Mononuclear cell (primary cell): Measurements from ENCODE around the gene CDH2. TPM values are rescaled to one million over a fixed set of nuclear protein-coding genes. Genes with fewer than 3 reads are reported as not detected.

Source experiments
- H3K27me3 ChIP-seq: 2 replicates; pipeline ENCODE4 v1.6.0; 2011; ENCODE audit warnings: low read length, control low read depth; ENCODE audit not compliant: insufficient read depth
- H3K4me1 ChIP-seq: 2 replicates; pipeline ENCODE4 v1.5.1; 2011; ENCODE audit warnings: mild to moderate bottlenecking, low read length, control low read depth; ENCODE audit not compliant: insufficient read depth
- H3K4me3 ChIP-seq: 2 replicates; pipeline ENCODE4 v1.5.1; 2011; ENCODE audit warnings: mild to moderate bottlenecking, low read length, moderate library complexity
- H3K9me3 ChIP-seq: 2 replicates; pipeline ENCODE4 v1.5.1; 2011; ENCODE audit warnings: low read depth, mild to moderate bottlenecking, control low read depth, low read length
- total RNA-seq: library from RNA; depleted of rRNA; stranded (reverse); fragments of >200 nt; gene quantifications from one replicate; pipeline ENCODE4 v1.2.3, GENCODE V29; 2012

Gene CDH2
- total RNA-seq, result not detected

- H3K4me1 ChIP-seq, result peaks cover 6% of the 10 kb centered on the region
- H3K27me3 ChIP-seq, result peaks cover 68% of the 10 kb centered on the region
- H3K4me3 ChIP-seq, result no peak within 1 kb of the TSS
Observed at GRCh38 chr18:28176948-28177827, at the start of gene CDH2. Gene CDH2, minus strand, starts transcription at chr18:28177130. Its CDS starts 108 bp downstream, at chr18:28177022.

GRCh38 chr18:28212060-28212459 is 35.1 kb upstream of the CDH2 start:
- Histone ChIP-seq H3K4me1 (no peaks in the 10 kb centered on the region), H3K9me3 (no peaks in the 10 kb centered on the region), H3K27me3 (no peaks in the 10 kb centered on the region), H3K4me3 (no peak overlapping the region)

More at GRCh38 chr18:28176948-28177827, at the start of gene CDH2:
- no peaks in the 10 kb centered on the region for H3K9me3 ChIP-seq

- Histone ChIP-seq H3K4me3 (no peak overlapping the region), H3K9me3 (no peaks in the 10 kb centered on the region), H3K4me1 (no peaks in the 10 kb centered on the region), H3K27me3 (no peaks in the 10 kb centered on the region)
Observed at GRCh38 chr18:28208712-28209265, 31.9 kb upstream of the CDH2 start.

- H3K27me3 ChIP-seq, result no peaks in the 10 kb centered on the region
- H3K4me3 ChIP-seq, result no peak overlapping the region
- no peaks in the 10 kb centered on the region for H3K9me3 ChIP-seq
Observed at GRCh38 chr18:28208268-28208667, 31.3 kb upstream of the CDH2 start.

GRCh38 chr18:28204154-28204553 is 27.2 kb upstream of the CDH2 start:
- no peaks in the 10 kb centered on the region for H3K4me1 ChIP-seq
- H3K9me3 ChIP-seq, result no peaks in the 10 kb centered on the region
- no peaks in the 10 kb centered on the region for H3K27me3 ChIP-seq
- no peak overlapping the region for H3K4me3 ChIP-seq

More at GRCh38 chr18:28208268-28208667, 31.3 kb upstream of the CDH2 start:
- H3K4me1 ChIP-seq, result no peaks in the 10 kb centered on the region

- Histone ChIP-seq H3K4me3 (no peak overlapping the region), H3K9me3 (no peaks in the 10 kb centered on the region), H3K4me1 (no peaks in the 10 kb centered on the region), H3K27me3 (no peaks in the 10 kb centered on the region)
Observed at GRCh38 chr18:28201056-28201455, 24.1 kb upstream of the CDH2 start.

GRCh38 chr18:28198620-28199019 is 21.7 kb upstream of the CDH2 start:
- no peaks in the 10 kb centered on the region for H3K9me3 ChIP-seq
- no peaks in the 10 kb centered on the region for H3K4me1 ChIP-seq
- H3K4me3 ChIP-seq, result no peak overlapping the region
- H3K27me3 ChIP-seq, result no peaks in the 10 kb centered on the region

- H3K4me1 ChIP-seq, result no peaks in the 10 kb centered on the region
- no peaks in the 10 kb centered on the region for H3K27me3 ChIP-seq
- H3K4me3 ChIP-seq, result no peak overlapping the region
- H3K9me3 ChIP-seq, result no peaks in the 10 kb centered on the region
Observed at GRCh38 chr18:28193177-28193778, 16.3 kb upstream of the CDH2 start.

GRCh38 chr18:28189400-28190239 is 12.7 kb upstream of the CDH2 start:
- Histone ChIP-seq H3K4me1 (no peaks in the 10 kb centered on the region), H3K9me3 (no peaks in the 10 kb centered on the region), H3K4me3 (no peak overlapping the region), H3K27me3 (no peaks in the 10 kb centered on the region)

GRCh38 chr18:28185121-28185520 is 8.2 kb upstream of the CDH2 start:
- no peak overlapping the region for H3K4me3 ChIP-seq
- peaks cover 7% of the 10 kb centered on the region for H3K27me3 ChIP-seq
- H3K9me3 ChIP-seq, result no peaks in the 10 kb centered on the region
- H3K4me1 ChIP-seq, result no peaks in the 10 kb centered on the region

GRCh38 chr18:28183418-28184078 is 6.6 kb upstream of the CDH2 start:
- Histone ChIP-seq H3K9me3 (no peaks in the 10 kb centered on the region), H3K4me3 (no peak overlapping the region), H3K27me3 (peaks cover 22% of the 10 kb centered on the region), H3K4me1 (no peaks in the 10 kb centered on the region)

GRCh38 chr18:28181616-28182015 is 4.7 kb upstream of the CDH2 start:
- H3K4me3 ChIP-seq, result no peak overlapping the region
- no peaks in the 10 kb centered on the region for H3K9me3 ChIP-seq
- H3K4me1 ChIP-seq, result no peaks in the 10 kb centered on the region
- peaks cover 28% of the 10 kb centered on the region for H3K27me3 ChIP-seq

- Histone ChIP-seq H3K9me3 (no peaks in the 10 kb centered on the region), H3K27me3 (peaks cover 54% of the 10 kb centered on the region), H3K4me1 (peaks cover 6% of the 10 kb centered on the region), H3K4me3 (no peak overlapping the region)
Observed at GRCh38 chr18:28178720-28179119, 1.8 kb upstream of the CDH2 start.

GRCh38 chr18:28177828-28178635 is 1.1 kb upstream of the CDH2 start:
- Histone ChIP-seq H3K9me3 (no peaks in the 10 kb centered on the region), H3K4me1 (peaks cover 6% of the 10 kb centered on the region), H3K27me3 (peaks cover 61% of the 10 kb centered on the region), H3K4me3 (no peak overlapping the region)
